HEK293 (cell line): ENCODE data around the gene ACTRT2.

Experiments used
- CTCF ChIP-seq: fragments of 450-650 bp; formaldehyde crosslinking; IDR thresholded peaks from 2 replicates; pipeline ENCODE4 v1.5.1; 2016; ENCODE audit warnings: missing biosample characterization, missing genetic modification characterization
- ZNF23 ChIP-seq: fragments of 450-650 bp; formaldehyde crosslinking; IDR thresholded peaks from 2 replicates; pipeline ENCODE4 v1.5.1; 2016; ENCODE audit warnings: missing biosample characterization, missing genetic modification characterization, borderline replicate concordance

GRCh38 chr1:3014050-3014440, 7.2 kb upstream of the ACTRT2 start:
- TF ChIP-seq ZNF23 (tag by site-specific recombination) (no peak), CTCF (tag by site-specific recombination) (no peak)
